Gastrocnemius medialis (tissue), 4 donors: ENCODE results near the gene ZCCHC24. TPM values are rescaled to one million over a fixed set of nuclear protein-coding genes. Genes with fewer than 3 reads are reported as not detected.

Source experiments
- ATAC-seq, 2 donors: fragments of 150-250 bp; one replicate each; pipeline ENCODE4 v1.9.1; 2016
- DNase-seq, 2 donors: peaks; one replicate each; pipeline ENCODE4 v3.0.0-alpha.2; 2019
- H3K27ac ChIP-seq, 4 donors: fragments of 200-600 bp; sonication (generic); 1 replicate in 1 of 4; 2 replicates in 3 of 4; pipeline ENCODE4 v1.5.1; 2016 to 2018; ENCODE audit warnings: mild to moderate bottlenecking in 2 of 4, moderate library complexity in 1 of 4
- H3K27me3 ChIP-seq, 3 donors: fragments of 200-600 bp; sonication (generic) in 2 of 3; 1 replicate in 1 of 3; 2 replicates in 2 of 3; pipeline versions ENCODE4 v1.5.1 to v1.6.0; 2016 to 2019; ENCODE audit warnings: mild to moderate bottlenecking in 1 of 3, moderate library complexity in 1 of 3
- H3K36me3 ChIP-seq, 2 donors: fragments of 200-600 bp; sonication (generic) in 1 of 2; one replicate each; pipeline ENCODE4 v1.5.1; 2017 to 2018
- H3K4me1 ChIP-seq, 2 donors: fragments of 200-600 bp; sonication (generic) in 1 of 2; one replicate each; pipeline ENCODE4 v1.5.1; 2016 to 2017; ENCODE audit warnings: mild to moderate bottlenecking in 2 of 2
- H3K4me3 ChIP-seq, 4 donors: fragments of 200-600 bp; sonication (generic) in 3 of 4; 1 replicate in 1 of 4; 2 replicates in 3 of 4; pipeline ENCODE4 v1.5.1; 2016 to 2019; ENCODE audit warnings: mild to moderate bottlenecking in 2 of 4
- H3K9me3 ChIP-seq, 3 donors: fragments of 200-600 bp; sonication (generic) in 2 of 3; 1 replicate in 1 of 3; 2 replicates in 2 of 3; pipeline ENCODE4 v1.5.1; 2016 to 2019
- POLR2A ChIP-seq, 2 donors: fragments of 450-650 bp; IDR thresholded peaks; one replicate each; pipeline ENCODE4 v1.6.1; 2017; ENCODE audit warnings: antibody characterized with exemption in 2 of 2, mild to moderate bottlenecking in 2 of 2, moderate library complexity in 2 of 2
- in situ Hi-C, 4 donors: fragments of 200-750 bp; cut with MboI; loops; one replicate each; pipeline versions ENCODE4 v1.15.0 to v1.8.0; 2017; ENCODE audit warnings: low sequenced_read_pairs in 4 of 4
- intact Hi-C: fragments of 100-400 bp; cut with DNase I; formaldehyde crosslinking; loops from one replicate; pipeline ENCODE4 v1.15.1; 2023; ENCODE audit warnings: low total_unique reads
- total RNA-seq, 4 donors: library from RNA; depleted of rRNA; stranded (reverse); fragments of >200 nt; gene quantifications; one replicate each; pipeline versions ENCODE4 v1.1.0 to v1.2.3, GENCODE V29; 2016
- TF ChIP-seq, protein P1 (sequence below), 5 experiments: fragments of 450-650 bp in 3 of 5; fragments of 200-600 bp in 2 of 5; sonication (generic) in 2 of 5; IDR thresholded peaks in 4 of 5; conservative IDR thresholded peaks in 1 of 5; 1 replicate in 4 of 5; 2 replicates in 1 of 5; pipeline ENCODE4 v1.5.1; 2016 to 2019; ENCODE audit warnings: antibody characterized with exemption in 5 of 5, mild to moderate bottlenecking in 3 of 5, moderate library complexity in 3 of 5

Gene ZCCHC24
- total RNA-seq, 4 donors from 2014 or later: 59.6 to 122 (median 84.5) TPM

DNA sequence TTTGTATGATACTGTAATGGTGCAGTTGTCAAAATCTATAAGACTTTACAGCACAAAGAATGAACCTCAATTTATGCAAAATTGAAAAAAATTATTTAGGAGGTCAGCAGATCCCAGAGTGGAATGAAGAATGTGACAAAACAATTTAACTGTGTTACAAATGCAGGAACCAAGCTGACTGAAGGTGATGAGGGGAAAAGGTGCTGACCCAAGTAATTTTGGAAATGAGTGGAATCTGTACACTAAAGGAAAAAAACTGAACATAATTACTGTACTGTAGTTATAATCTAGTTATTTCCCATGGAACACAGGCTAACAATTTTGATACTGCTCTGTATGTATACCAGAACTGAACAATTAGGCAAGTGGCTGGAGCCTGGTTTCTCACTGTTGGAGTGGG is 31.2 kb upstream of the ZCCHC24 start:
- Histone ChIP-seq H3K27ac (no peak overlapping the region), H3K27me3 (no peaks in the 10 kb centered on the region), H3K9me3 (no peaks in the 10 kb centered on the region), H3K4me3 (no peak overlapping the region), H3K4me1 (no peaks in the 10 kb centered on the region), H3K36me3 (no peaks in the 10 kb centered on the region)
- ATAC-seq: no peak
- no peak for DNase-seq
- TF ChIP-seq, protein P1, sequence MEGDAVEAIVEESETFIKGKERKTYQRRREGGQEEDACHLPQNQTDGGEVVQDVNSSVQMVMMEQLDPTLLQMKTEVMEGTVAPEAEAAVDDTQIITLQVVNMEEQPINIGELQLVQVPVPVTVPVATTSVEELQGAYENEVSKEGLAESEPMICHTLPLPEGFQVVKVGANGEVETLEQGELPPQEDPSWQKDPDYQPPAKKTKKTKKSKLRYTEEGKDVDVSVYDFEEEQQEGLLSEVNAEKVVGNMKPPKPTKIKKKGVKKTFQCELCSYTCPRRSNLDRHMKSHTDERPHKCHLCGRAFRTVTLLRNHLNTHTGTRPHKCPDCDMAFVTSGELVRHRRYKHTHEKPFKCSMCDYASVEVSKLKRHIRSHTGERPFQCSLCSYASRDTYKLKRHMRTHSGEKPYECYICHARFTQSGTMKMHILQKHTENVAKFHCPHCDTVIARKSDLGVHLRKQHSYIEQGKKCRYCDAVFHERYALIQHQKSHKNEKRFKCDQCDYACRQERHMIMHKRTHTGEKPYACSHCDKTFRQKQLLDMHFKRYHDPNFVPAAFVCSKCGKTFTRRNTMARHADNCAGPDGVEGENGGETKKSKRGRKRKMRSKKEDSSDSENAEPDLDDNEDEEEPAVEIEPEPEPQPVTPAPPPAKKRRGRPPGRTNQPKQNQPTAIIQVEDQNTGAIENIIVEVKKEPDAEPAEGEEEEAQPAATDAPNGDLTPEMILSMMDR (IDR thresholded peaks at IDR 0.05 in 4 of 5, conservative IDR thresholded peaks at IDR 0.05 in 1 of 5): no peak
- TF ChIP-seq POLR2A (IDR thresholded peaks at IDR 0.05): no peak
- intact Hi-C loops: no loop called here
- in situ Hi-C loops: loop anchor here in 1 of 4 donors (5.0 kb wide), 1 partner anchor 104 kb away; no protein-coding TSS in a partner anchor

DNA sequence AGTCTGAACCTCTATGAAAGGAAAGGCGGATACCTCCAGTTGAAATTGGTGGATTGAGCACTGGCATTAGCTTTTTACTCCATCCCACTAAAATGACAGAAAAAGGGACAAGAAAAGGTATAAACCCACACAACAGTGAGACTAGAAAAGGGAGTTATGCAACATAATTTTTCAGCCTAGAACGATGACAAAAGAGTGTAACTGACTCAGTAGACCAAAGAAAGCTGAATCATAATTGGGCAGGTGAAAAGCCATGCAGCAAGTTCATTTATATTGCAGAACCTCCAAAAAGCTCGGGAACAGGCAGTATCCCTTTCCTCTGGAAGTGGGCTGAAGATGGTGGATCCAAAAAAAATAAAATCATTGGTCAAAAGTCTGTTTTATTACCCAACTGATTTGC is 30.5 kb upstream of the ZCCHC24 start:
- Histone ChIP-seq H3K9me3 (no peaks in the 10 kb centered on the region), H3K4me3 (no peak overlapping the region), H3K27ac (no peak overlapping the region), H3K36me3 (no peaks in the 10 kb centered on the region), H3K4me1 (no peaks in the 10 kb centered on the region), H3K27me3 (no peaks in the 10 kb centered on the region)
- DNase-seq (no peak), ATAC-seq (no peak)
- intact Hi-C loops (no loop called here), in situ Hi-C loops (loop anchor here in 1 of 4 donors (5.0 kb wide), 1 partner anchor 104 kb away; no protein-coding TSS in a partner anchor)
- no peak for TF ChIP-seq POLR2A (IDR thresholded peaks at IDR 0.05)
- TF ChIP-seq, protein P1 (IDR thresholded peaks at IDR 0.05 in 4 of 5, conservative IDR thresholded peaks at IDR 0.05 in 1 of 5): no peak

DNA sequence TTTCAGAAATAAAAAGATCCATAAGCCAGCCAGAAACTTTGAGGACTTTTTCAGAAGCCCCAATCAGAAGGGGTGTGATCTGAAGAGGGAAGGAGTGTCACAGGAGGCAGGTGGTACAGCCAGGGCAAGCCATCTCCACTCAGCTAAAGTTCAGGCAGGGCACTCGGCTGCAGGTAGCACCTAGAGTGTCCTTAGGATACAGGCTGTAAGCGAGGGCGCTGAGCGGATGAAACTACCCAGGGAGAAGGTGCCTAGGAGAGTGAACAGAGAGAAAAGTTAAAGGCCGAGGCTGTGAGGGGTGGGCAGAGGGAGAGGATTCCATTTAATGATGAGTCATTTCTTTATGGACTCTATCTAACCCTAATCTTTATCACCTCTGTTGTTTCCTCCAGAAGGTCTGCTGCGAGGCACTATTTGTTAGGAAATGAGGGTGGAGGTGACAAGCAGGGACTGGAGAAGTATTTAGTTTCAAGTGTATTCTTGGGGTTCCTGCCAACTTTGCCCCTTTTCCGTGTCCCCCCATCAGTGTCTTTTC is 29.8 kb upstream of the ZCCHC24 start:
- ATAC-seq (no peak), DNase-seq (no peak)
- in situ Hi-C loops: loop anchor here in 1 of 4 donors (5.0 kb wide), 1 partner anchor 103 kb away; no protein-coding TSS in a partner anchor
- intact Hi-C loops: no loop called here
- Histone ChIP-seq H3K9me3 (no peaks in the 10 kb centered on the region), H3K27ac (no peak overlapping the region), H3K4me3 (no peak overlapping the region), H3K4me1 (no peaks in the 10 kb centered on the region), H3K27me3 (no peaks in the 10 kb centered on the region), H3K36me3 (no peaks in the 10 kb centered on the region)
- no peak for TF ChIP-seq POLR2A (IDR thresholded peaks at IDR 0.05)
- TF ChIP-seq, protein P1 (IDR thresholded peaks at IDR 0.05 in 4 of 5, conservative IDR thresholded peaks at IDR 0.05 in 1 of 5): no peak

DNA sequence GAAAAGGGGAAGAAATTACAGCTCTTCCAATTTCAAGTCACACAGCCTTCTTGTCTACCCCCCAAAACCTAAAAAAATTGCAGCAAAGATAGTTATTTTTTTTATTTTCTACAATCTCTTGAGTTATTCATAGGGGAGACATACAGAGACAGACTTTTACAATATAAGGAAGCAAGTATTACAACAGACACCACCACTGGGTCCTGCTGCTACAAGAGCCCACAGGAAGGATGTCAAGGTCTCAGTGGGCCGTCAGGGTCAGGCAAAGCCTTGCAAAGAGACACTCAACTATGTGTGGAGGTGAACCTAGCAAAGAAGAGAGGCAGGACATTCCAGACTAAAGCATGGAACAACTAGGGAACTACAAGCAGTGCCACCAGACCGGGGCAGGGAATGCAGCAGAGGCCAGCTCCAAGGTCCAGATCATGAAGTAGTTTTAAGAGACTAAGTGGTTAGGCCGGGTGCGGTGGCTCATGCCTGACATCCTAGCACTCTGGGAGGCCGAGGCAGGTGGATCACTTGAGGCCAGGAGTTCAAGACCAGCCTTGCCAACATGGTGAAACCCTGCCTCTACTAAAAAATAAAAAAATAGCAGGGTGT is 28.2 kb upstream of the ZCCHC24 start:
- Histone ChIP-seq H3K27me3 (no peaks in the 10 kb centered on the region), H3K4me3 (no peak overlapping the region), H3K27ac (peak overlapping the region in 2 of 4 donors; percentile 42 to 52), H3K4me1 (peaks cover 0 to 5% of the 10 kb centered on the region in 2 donors), H3K9me3 (no peaks in the 10 kb centered on the region), H3K36me3 (no peaks in the 10 kb centered on the region)
- TF ChIP-seq, protein P1 (IDR thresholded peaks at IDR 0.05 in 4 of 5, conservative IDR thresholded peaks at IDR 0.05 in 1 of 5): no peak
- no peak for TF ChIP-seq POLR2A (IDR thresholded peaks at IDR 0.05)
- in situ Hi-C loops (no loop called here), intact Hi-C loops (no loop called here)
- DNase-seq (no peak), ATAC-seq (no peak)
